SK-MEL-5 (cell line): Measurements from ENCODE around the gene CDX1. TPM values are rescaled to one million over a fixed set of nuclear protein-coding genes. Genes with fewer than 3 reads are reported as not detected.
A peak's percentile ranks its signal among the peaks of the same experiment; 100 is the strongest.
"Not testable (repeated sequence)": the region's sequence is repeated elsewhere in the genome, so short reads cannot be mapped to it uniquely, and the experiment has no call there.

Experiments used
- DNase-seq: peaks from one replicate; pipeline ENCODE4 v3.0.0-alpha.2; 2016; ENCODE audit warnings: low read depth, low spot score
- in situ Hi-C: cut with HindIII; loops from 2 replicates; pipeline ENCODE4 v1.10.0; 2016; ENCODE audit warnings: low sequenced_read_pairs, high pct_unique_total_duplicates, low pct_unique_long_range_greater_than_20kb
- total RNA-seq: library from RNA; depleted of rRNA; stranded (reverse); fragments of >200 nt; shearing (Covaris generic); gene quantifications from 2 replicates; pipeline ENCODE4 v1.2.3, GENCODE V29; 2014; rRNA removed

Gene CDX1
- total RNA-seq, 1 experiment from 2014 or later, result not detected

- DNase-seq, result no peak
- in situ Hi-C loops, result no loop called here
Measured at GRCh38 chr5:150227036-150227435, 60.5 kb downstream of the CDX1 start.

DNA sequence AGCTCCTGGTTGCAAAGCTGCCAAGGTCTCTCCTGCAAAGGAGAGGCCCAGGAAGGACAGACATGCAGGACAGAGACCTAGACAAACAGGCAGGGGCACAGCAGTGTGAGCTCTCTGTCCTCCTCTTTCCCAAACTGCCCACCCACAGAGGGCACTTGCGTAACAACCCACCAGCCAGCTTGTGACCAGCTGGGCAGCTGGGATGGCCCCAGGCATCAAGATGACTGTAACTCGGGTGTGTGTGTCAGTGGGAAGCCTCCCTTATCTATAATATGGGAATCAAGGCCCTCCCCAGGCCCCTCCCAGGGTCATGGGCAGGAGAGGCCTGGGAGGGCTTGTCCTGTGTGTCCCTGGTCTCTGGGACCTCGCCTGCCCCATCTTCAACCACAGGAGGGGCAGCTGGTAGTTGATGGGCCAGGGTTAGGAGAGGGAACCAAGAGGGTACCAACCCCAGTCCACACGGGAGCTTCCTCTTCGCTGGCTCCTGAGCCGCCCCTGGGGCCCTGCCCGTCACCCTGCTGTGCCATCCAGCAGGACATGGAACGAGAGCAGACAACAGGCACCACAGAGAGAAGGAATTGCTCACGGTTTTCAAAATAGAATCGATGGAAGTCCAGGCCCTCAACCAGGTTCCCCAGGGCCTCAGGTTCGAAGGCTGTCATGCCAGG, 61.2 kb downstream of the CDX1 start:
- DNase-seq, result peak; percentile 52
- in situ Hi-C loops, result no loop called here

DNA sequence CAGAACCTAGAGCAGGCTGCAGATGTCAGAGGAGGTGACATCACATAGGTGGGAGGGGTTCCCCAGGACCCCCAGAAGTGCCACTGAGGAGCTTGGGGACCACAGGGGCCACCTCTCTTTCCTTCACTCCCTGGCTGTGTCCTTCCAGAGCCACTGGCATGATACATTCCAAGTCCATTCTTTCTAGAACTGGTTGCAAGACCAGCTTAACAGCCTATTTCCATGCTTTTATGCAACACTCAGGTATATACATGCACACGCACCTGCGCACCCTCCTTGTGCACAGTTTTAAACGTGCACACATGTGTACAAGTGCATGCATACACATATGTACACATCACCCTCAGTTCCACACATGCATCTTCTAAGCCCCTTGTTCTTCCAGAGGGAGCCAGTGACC, 63.0 kb downstream of the CDX1 start:
- in situ Hi-C loops, result no loop called here
- no peak for DNase-seq

DNA sequence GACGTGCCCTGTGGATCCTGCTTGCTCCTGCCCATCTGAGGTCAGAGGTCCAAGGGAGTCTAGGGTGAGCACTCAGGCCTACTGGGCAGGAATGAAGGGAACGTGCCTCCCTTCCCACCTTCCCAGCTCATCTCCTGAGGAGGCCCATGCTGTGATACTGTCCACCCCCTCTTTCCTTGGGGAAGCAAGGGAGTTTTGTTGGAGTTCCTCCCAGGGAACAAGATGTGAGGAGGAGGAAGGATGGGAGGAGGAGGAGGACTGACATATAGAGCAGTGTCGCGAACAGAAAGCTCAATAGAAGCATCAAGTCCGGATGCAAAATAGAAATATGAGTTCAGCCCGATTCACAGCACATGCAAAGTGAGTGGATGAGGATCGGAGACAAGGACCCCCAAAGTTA, 64.3 kb downstream of the CDX1 start:
- in situ Hi-C loops, result no loop called here
- no peak for DNase-seq

GRCh38 chr5:150233706-150234105, 67.1 kb downstream of the CDX1 start:
- in situ Hi-C loops, DNase-seq: not testable (repeated sequence)

Other genes with a start within 250 kb of the CDX1 start
- gene PDE6A, start 222.0 kb upstream of the CDX1 start, total RNA-seq, result 0.08 and 0.26 TPM in 2 replicates
- gene SLC26A2, start 206.0 kb upstream of the CDX1 start, total RNA-seq, result 173 and 178 TPM in 2 replicates
- 5.5 and 6.6 TPM in 2 replicates for gene TIGD6, start 166.1 kb upstream of the CDX1 start, total RNA-seq
- gene HMGXB3, start 166.0 kb upstream of the CDX1 start, total RNA-seq, result 53.7 and 54.3 TPM in 2 replicates
- gene CSF1R, start 80.2 kb upstream of the CDX1 start, total RNA-seq, result 0.53 TPM in 1 of 2 replicates, not detected in the other
- gene PDGFRB, start 10.9 kb upstream of the CDX1 start, total RNA-seq, result 0.11 and 0.32 TPM in 2 replicates
- gene SLC6A7, start 23.3 kb downstream of the CDX1 start, total RNA-seq, result not detected in 2 replicates
- not detected in 2 replicates for gene CAMK2A, start 123.0 kb downstream of the CDX1 start, total RNA-seq
- gene ARSI, start 136.1 kb downstream of the CDX1 start, total RNA-seq, result not detected in 2 replicates
- 20.8 and 25.7 TPM in 2 replicates for gene TCOF1, start 190.9 kb downstream of the CDX1 start, total RNA-seq
- gene CD74, start 246.1 kb downstream of the CDX1 start, total RNA-seq, result 46.8 and 48.5 TPM in 2 replicates